ENCODE measurements around the gene PRKG2.
"Not testable (repeated sequence)": the region's sequence is repeated elsewhere in the genome, so short reads cannot be mapped to it uniquely, and the experiment has no call there.

The PRKG2 gene, protein sequence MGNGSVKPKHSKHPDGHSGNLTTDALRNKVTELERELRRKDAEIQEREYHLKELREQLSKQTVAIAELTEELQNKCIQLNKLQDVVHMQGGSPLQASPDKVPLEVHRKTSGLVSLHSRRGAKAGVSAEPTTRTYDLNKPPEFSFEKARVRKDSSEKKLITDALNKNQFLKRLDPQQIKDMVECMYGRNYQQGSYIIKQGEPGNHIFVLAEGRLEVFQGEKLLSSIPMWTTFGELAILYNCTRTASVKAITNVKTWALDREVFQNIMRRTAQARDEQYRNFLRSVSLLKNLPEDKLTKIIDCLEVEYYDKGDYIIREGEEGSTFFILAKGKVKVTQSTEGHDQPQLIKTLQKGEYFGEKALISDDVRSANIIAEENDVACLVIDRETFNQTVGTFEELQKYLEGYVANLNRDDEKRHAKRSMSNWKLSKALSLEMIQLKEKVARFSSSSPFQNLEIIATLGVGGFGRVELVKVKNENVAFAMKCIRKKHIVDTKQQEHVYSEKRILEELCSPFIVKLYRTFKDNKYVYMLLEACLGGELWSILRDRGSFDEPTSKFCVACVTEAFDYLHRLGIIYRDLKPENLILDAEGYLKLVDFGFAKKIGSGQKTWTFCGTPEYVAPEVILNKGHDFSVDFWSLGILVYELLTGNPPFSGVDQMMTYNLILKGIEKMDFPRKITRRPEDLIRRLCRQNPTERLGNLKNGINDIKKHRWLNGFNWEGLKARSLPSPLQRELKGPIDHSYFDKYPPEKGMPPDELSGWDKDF

DNA sequence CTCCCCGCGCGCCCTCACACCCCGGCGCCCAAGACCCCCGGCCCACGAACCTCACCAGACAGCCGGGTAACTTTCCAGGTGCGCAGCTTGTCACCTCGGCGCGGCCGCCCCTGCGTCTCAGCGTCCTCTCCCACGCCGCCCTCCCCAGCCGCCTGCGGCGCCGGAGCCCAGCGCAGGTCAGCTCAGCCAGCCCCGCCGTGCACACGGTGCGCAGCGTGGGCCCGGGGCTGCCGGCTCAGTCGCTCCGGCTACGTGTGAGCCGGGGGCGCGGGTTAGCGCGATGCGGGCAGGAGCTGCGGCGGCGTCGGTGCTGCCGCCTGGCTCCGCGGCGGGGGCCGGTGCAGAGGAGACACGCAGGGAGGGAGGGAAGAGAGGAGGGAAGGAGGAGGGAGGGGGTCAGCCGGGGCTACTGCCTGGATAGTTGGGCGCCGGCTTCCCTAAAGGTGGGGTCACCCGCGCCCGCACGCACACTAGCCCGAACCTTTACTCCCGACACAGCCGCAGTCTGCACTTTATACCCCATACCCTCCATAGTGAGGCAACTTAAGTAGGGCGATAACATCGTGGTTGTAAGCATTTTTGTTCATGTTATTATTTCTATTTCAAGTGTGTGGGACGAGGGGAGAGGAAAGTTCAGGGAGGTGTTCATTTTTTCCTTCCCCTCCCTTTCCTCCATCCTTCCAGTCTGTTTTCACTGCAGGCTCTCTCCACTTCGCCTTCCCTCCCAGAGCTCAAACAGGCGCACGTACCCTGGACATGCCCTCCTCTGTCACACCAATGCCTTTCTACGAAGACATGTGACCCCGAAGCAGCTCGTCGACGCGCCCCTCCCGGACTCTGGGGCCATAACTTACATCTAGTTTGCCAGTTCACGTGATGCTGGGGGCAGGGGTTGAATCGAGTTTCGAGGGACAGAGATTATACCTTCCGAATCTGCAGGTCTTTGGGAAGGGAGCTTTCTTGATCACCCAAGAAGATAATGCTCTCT lies at the start of gene PRKG2:
Gene PRKG2, minus strand, starts transcription at position 342 of the 988 bp plus-strand sequence. CDS start 10,175 bp downstream, outside the sequence.
- peak in 1 of 2 experiments; percentile 26 for DNase-seq

DNA sequence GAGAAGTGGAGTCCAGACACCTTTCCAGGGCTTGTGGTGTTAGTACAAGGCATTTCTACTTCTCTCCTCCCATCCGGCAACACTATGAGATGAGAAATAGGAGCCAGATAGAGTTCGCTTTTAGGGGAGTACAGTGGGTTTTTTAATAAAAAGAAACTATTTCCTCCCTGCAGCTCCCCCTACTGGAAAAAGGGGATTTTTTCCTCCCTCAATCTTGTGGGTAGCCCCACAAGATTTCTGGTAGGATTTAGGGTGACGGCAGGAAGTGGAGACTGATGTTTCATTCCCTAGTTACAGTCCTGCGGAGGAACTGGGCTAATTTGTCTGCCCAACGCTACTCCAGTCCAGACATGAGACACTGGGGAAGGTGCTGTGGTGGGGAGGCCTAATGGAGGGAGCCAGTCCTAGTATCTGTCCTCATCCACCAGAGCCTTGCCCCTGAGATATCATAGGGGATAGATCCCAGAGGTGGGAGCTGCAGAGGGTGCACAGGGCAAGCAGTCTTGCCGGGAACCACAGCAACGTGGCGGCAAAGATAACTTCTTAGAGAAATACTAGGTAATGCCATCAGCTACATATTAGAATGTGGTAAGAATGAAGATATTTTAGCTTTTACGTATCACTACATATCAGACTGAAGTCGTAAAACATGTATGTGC lies 45.5 kb upstream of the PRKG2 start:
- no peak for DNase-seq

DNA sequence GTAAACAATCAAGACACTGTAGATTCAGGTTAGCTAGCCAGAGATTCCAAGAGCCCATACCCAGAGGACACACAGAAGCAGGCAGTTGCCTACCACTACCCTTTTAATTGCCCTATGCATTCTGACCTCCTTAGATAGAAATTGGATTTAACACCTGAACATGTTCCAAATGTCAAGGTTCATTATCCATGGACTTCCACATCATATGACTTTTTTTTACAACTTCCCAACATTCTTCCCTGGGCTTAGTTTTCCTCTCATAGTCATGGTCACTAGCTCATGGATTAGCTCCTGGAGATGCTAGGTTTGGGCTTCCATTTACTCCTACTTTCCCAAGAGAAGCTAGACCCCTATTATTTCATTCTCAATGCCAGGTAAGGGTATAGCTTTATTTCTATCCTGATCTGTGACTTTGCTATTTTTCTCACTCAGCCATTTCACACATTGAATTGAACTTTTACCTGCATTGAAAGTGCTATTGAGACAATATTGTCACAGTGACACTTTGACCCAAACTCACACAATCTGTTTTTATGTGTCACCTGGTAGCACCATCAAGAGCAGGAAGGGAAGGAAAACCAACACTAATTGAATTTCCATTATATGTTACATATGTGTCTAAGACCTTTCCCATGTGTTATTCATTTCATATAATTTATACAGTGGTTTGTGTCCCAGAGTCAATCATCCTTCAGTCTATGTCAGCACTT lies 44.0 kb upstream of the PRKG2 start:
- no peak for DNase-seq

DNA sequence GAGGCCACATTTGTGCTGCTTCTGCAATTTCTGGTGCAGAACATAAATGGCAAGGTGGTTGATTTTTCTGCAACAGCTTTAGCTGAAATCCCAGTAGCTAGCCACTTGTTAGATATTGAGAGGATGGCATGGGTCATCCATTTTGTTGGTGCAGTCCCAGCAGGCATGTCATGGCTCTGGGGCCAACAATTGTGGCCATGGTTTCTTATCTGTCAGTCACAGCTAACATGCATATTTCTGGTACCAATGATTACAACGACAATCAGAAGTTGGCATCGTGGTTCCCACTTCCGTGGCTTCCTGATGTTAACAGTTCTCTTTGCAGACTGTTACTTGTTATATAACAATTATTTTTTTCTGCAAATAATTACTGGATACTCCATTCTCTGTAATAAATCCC lies 42.8 kb upstream of the PRKG2 start:
- no peak for DNase-seq

DNA sequence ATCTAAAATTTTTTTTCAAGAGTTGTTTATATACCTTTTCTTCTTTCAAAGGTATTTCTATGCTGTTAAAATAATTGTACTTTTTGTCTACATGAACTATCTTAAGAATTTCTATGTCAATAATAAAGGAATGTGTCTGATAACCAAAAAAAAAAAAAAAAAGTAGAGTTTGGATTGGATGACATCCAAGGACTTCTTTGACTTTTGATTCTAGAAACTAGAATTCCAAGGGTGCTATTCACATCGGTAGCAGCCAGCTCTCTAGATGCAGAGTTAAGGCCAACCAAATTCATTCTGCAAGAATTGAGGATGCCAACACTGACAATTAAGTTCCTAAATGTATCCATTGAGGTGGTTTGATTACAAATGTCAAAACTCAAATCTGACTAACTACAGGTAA lies 42.0 kb upstream of the PRKG2 start:
- no peak for DNase-seq

DNA sequence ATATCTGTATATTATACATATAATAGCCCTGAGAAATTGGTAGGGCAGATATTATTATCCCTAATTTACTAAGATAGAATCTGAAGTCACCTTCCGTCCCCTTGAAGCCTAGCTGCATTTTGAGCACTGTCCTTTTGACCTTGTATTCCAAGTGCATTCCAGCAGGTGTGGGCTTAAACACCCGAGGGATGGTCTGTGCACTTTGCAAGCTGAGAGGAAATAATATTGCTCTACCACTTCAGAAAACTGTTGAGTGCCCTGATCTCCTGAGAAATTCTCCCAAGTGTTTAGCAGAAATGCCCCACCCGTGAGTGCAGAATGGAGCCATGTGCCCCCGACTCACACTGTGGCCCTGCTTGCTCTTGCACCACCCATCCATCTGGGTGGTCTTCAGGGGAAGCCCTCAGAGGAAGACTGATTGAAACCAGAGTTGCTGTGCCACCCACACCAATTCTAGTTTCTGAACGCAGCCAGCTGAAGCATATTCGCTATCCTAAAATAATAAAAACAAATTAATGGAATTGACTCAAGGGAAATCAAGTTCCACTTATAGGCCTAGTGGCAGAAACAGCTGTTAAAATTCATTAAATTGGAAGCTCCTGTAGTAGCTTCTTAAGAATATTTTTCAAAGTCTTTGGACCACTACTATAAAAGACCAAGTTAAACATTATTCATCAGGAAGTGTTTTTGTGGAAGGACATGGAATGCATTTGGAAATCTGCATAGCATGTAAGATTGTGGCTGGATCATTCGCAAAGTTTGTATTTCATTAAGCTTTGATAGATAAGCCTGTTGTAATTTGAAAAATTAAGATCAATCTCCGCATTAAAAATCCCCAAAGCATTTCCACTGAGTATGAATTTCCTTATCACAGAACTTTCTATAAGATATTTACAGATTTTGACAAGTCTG lies 41.3 kb upstream of the PRKG2 start:
- DNase-seq = no peak

DNA sequence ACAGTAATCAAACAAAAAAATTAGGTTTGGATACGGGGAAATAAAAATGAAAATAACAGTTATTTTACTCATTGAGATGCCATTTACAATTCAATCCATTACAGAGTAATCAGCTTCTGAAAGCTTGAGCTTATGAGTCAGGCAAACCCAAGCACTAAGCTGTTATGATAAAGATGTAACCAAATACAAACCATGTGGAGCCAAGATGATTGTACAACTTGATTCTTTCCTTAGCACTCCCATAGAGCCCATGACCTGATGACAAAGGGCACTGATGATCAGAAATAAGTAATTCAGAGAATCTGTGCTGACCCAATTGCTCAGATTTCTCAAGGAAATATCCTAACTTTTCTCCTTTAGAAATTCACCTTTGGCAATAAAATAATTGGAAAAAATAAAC lies 40.5 kb upstream of the PRKG2 start:
- DNase-seq = no peak

DNA sequence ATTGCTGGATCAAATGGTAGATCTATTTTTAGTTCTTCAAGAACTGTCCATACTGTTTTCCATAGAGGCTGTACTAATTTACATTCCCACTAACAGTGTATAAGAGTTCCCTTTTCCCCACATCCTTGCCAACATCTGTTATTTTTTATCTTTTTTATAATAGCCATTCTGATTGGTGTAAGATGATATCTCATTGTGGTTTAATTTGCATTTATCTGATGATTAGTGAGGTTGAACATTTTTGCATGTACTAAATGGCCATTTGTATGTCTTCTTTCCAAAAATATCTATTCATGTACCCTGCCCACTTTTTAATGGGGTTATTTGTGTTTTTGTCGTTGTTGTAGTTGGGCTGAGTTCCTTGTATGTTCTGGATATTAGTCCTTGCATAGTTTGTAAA lies 35.4 kb upstream of the PRKG2 start:
- no peak for DNase-seq

DNA sequence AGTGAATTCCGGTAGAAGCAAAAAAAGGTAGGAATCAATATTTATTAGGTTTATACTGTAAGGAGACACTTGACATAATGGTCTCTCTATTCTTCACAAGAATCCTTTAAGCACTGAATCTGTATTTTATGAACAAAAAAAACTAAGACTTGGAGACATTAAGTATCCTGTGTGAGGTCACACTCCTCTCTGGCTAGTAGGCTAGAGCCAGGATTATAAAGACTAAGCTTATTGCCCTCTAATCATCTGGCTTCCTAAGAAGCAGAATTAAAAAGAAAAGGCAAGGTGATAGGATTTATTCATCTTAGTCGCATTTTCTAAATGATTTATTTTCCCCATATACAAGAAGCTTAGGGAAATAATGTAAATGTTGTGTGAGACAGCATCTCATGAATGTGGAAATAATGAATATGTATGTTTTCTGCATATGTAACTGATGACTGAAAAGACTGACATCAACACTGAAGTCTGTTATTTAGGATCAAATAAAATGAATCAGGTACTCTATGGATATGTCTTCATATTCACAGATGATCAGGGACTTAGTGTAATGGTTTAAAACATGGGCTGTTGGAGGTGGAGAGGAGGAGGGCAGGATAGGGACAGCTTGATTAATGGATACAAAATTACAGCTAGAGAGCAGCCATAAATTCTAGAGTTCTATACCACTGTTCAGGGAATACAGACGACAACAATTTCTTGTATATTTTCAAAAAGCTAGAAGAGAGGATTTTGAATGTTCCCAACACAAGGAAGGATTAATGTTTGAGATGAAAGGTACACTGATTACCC lies 30.4 kb upstream of the PRKG2 start:
- DNase-seq = no peak

DNA sequence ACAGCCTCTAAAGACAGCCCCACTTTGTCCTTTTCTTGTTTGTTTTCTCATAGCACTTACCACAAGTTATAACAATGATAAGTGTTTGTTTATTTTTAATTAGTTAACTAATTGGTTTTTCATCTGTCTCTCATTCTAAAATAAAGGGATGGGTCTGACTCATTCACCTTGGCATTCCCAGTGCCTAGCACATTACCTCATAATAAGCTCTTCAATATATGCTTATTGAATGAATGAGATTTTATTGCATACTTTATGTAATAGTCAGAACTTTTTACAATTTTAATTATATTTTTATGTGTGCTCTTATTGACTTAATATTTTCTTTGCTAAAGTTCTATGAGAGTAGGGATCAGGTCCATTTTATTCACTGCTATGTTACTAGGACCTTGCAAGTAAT lies 22.8 kb upstream of the PRKG2 start:
- DNase-seq = no peak

DNA sequence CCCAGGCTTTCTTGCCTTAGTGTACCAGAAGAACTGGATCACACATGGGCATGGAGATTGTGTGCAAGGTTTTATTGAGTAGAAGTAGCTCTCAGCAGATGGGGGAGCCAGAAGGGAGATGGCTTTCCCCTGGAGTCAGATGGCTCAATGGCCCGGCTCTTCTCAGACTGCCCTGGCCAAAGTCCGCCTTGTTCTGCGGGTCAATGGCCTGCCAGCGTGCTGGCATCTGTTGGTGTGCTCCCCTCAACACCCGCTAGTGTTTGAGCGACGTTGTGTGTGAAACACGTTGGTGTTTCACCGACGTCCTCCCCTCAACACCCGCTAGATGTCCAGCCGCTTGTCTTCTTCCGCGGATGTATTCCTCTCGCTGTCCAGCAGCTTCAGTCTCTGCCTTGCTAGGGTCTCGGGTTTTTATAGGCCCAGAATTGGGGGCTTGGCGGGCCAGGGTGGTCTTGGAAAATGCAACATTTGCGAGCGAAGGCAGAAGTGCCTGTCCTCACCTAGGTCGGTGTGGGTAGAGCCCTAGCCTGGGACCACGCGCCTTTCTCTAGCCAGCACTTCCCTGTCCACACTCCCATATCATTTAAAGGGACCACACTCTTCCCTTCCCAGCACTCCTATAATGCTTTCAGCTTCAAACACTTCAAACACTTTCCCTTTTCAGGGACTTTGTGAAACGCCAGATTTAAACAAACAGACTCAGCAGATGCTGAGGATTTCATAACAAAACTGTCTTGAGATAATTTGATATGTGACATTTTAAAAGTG lies 21.1 kb upstream of the PRKG2 start:
- no peak for DNase-seq

DNA sequence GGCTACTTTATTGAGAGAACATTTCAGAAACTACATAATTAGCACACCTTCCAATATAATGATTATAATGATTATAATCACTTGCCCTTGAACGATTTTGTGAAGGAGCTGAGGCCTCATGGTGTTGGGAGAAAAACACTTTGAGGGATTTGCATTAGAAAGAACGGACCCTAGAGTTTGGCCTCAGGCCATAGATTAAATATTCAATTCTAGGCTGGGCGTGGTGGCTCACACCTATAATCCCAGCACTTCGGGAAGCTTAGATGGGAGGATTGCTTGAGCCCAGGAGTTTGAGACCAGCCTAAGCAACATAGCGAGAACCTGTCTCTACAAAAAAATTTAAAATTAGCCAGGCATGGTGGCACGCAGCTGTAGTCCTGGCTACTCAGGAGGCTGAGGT lies 12.9 kb upstream of the PRKG2 start:
- DNase-seq = no peak

DNA sequence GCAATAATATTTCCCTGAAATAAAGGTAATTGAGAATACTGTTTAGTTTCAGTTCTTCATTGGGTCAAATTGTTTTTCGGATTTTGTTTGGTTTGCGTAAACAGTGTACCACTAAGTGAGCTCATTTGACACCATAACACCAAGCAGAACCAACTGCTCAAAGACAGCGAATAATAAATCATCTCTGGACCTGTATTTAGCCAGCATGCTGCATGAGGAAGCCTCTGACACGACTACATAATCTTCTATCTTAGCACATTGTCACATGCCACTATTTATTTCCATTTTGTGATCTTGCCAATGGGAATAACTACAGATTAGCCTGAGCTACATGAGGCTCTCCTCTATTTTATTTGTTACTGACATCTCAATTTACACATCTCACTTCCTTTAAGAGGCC lies 12.1 kb upstream of the PRKG2 start:
- peak in 1 of 2 experiments; percentile 7 for DNase-seq

DNA sequence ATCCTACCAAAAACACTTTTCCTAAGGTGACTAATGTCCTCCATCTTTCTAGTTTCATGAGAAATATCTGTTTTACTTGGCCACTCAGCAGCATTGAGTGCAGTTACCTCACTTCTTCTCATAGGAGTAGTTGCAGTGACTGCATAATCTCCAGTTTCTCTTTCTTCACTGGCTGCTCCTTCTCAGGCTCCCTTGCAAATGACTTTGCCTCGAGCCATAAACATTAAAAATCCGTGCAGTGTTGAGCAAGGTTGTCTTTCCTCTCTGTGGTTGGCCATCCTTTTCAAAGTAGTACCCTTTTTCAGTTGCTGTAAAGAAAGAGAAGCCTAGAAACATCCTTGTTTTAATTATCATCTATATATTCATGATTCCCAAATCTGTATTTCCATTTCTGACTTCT lies 10.2 kb upstream of the PRKG2 start:
- DNase-seq = no peak

DNA sequence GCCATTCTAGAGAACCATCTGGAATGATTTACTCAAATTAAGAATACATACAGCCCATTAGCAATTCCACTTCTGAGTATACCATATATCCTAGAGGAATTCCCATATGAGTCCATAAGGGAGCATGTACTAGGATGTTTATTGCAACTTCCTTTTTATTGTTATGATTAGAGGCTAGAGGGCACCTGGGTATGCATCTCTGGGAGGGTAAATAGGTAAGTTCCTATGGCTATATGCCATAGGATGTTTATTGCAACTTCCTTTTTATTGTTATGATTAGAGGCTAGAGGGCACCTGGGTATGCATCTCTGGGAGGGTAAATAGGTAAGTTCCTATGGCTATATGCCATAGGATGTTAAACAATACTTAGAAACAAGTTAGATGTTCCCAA lies 7.1 kb upstream of the PRKG2 start:
- not testable (repeated sequence) for DNase-seq

DNA sequence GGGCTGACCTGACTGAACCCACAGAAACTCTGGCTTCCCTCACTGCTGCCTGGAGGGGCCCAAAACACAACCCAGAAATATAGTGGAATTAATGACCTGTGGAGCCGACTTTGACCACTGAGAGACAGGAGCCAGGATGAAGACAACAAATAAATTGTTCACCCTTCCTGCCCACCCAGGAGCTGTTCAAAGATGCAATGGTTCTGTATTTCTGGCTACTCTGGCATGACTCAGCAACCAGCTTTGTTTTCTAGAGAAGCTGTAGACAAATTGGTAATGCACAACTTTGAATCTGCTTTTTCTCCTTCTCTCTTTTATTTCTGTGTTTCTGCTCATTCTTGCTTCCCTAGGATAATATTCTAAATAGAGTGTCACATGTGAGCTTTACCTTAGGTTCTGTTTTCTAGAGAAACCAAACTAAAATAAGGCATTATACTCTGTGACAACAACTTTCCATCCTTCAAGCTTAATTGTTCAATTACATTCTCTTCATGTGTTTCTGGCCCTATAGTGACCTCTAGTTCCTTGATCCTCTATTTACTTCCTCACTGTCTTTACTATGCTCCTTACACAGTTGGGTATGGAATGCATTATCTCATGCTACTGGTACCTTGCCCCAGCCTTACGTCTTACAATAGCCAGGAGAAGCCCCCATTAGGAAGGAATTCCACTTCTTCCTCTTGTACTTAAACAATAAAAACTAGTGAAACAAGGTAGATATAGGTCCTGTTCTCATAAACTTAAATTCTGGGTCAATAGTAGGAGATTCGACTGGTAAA lies 6.5 kb upstream of the PRKG2 start:
- no peak for DNase-seq

DNA sequence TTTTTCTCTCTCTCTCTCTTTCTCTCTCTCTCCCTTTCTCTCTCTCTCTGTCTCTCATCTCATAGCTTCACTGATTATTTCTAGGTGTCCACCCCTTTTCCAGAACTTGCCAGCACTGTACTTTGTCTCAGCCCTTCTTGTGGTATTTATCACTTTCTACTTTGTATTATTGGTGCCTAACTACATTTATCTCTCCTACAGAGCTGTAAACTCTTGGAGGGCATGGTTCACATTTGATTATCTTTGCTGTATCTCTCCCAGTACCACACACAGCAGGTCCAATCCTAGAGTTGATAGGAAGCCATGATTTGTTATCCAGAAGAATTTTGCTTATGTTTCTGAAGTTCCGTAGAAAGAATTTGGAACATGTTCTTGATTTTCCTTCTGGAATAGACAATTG lies 5.2 kb upstream of the PRKG2 start:
- DNase-seq = no peak

DNA sequence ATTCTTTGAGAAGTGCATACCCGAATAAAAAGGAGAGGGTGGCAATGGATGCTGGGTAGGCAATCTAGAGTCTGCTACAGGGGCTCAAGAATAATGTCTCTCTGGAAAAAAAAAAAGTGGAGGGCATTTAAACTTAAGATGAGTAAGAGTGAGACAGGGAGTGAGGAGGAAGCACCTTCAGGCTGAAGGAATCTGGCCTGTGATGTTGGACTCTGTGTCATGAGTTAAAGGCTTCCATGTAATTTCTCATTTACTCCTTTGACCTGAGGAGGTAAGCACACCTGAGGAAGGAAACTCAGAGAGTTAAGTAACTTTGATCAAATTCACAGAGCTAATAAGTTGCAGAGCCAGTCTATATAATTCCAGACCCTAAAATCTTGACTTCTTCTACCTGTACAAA lies 3.2 kb upstream of the PRKG2 start:
- DNase-seq = no peak

Measured in NCI-H2081 (cell line).